Esophagus squamous epithelium (tissue), 5 donors: ENCODE measurements around the gene OSBPL9. TPM values are rescaled to one million over a fixed set of nuclear protein-coding genes. Genes with fewer than 3 reads are reported as not detected.

Source experiments
- DNase-seq: peaks from one replicate; lab custom pipeline; 2025; lab: John Stamatoyannopoulos, UW
- H3K27ac ChIP-seq, 4 donors: fragments of 200-600 bp; sonication (generic); one replicate each; pipeline ENCODE4 v1.5.1; 2016 to 2019; ENCODE audit warnings: mild to moderate bottlenecking in 1 of 4
- H3K27me3 ChIP-seq, 4 donors: fragments of 200-600 bp; sonication (generic); 1 replicate in 3 of 4; 2 replicates in 1 of 4; pipeline versions ENCODE4 v1.5.1 to v1.6.0; 2017 to 2021; ENCODE audit warnings: antibody characterized with exemption in 1 of 4
- H3K36me3 ChIP-seq, 3 donors: fragments of 200-600 bp; sonication (generic); one replicate each; pipeline ENCODE4 v1.5.1; 2016 to 2019
- H3K4me1 ChIP-seq, 3 donors: fragments of 200-600 bp; sonication (generic); one replicate each; pipeline ENCODE4 v1.5.1; 2017 to 2019
- H3K4me3 ChIP-seq, 4 donors: fragments of 200-600 bp; sonication (generic); 1 replicate in 3 of 4; 2 replicates in 1 of 4; pipeline ENCODE4 v1.5.1; 2016 to 2019; ENCODE audit warnings: mild to moderate bottlenecking in 2 of 4, moderate library complexity in 1 of 4
- H3K9me3 ChIP-seq, 3 donors: fragments of 200-600 bp; sonication (generic); one replicate each; pipeline ENCODE4 v1.5.1; 2016 to 2019
- CTCF ChIP-seq, 6 experiments: fragments of 450-650 bp in 4 of 6; fragments of 200-600 bp in 2 of 6; sonication (generic) in 2 of 6; IDR thresholded peaks; one replicate each; pipeline ENCODE4 v1.5.1; 2016 to 2019; ENCODE audit warnings: antibody characterized with exemption in 6 of 6, mild to moderate bottlenecking in 4 of 6, moderate library complexity in 4 of 6
- POLR2A ChIP-seq, 4 donors: fragments of 450-650 bp; IDR thresholded peaks; one replicate each; pipeline ENCODE4 v1.6.1; 2017; ENCODE audit warnings: antibody characterized with exemption in 4 of 4, mild to moderate bottlenecking in 4 of 4, moderate library complexity in 3 of 4
- WGBS, 2 donors: methylation state at CpG; one replicate each; pipeline ENCODE4 v1.1.5; 2018; 5-methylcytosine and 5-hydroxymethylcytosine counted together
- intact Hi-C: fragments of 100-400 bp; cut with DNase I; formaldehyde crosslinking; loops from one replicate; pipeline ENCODE4 v1.15.0; 2022
- total RNA-seq, 4 donors: library from RNA; depleted of rRNA; stranded (reverse); fragments of >200 nt; gene quantifications; one replicate each; pipeline ENCODE4 v1.1.0, GENCODE V29; 2016
- donor health status: DM: yes; HTN: yes; CAD: no.

The OSBPL9 gene
- total RNA-seq, 4 donors from 2014 or later = 13.9 to 71.9 (median 37.4) TPM

DNA sequence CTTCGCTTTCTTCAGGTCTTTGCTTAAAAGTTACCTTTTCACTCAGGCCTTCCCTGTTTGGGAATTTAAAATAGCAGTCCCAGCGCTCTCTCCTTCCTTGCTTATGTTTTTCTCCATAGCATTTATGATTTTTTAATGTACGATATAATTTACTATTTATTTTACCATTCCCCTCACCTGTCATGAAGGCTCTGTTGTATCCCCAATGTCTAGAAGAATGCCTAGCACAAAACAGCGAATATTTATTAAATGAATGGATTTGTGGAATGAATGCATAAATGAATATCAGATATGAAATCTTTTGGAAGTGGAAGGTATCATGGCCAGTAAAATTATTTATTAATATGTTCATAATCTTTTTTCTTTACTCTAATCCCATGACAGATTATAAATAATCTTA lies 402 bp upstream of the OSBPL9 start:
- WGBS, 2 donors = 65 to 70% methylated on average over 4 of the region's 4 CpGs
- H3K36me3 ChIP-seq = no peaks in the 10 kb centered on the region
- H3K4me1 ChIP-seq = peaks cover 6 to 67% (median 17%) of the 10 kb centered on the region in 3 donors

DNA sequence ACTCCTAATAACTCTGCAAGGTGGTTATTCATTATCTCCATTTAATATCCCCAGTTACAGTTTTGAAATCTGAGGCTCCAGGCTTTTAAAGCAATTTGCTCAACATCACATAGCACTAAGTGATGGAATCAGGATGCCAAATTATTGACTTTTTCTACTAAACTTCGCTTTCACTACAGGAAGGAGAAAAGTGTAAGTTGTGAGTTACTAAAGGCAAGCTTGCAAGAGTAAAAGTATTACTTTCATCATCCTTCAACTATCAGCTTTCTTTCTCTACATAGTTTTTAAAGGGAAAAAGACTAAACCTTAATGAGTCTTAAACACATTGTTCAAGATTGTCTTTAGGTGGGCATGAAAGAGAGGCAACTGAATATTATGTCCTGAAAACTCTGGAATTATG lies 1.8 kb downstream of the OSBPL9 start:
- peak overlapping the region in 3 of 4 donors; percentile 73 to 96 (median 87) for H3K4me3 ChIP-seq
- WGBS, 2 donors = 79 to 93% methylated on average over 1 of the region's 1 CpG
- H3K27me3 ChIP-seq = no peaks in the 10 kb centered on the region
- peak overlapping the region in 2 of 4 donors; percentile 91 to 97 for H3K27ac ChIP-seq
- intact Hi-C loops = no loop called here
- H3K36me3 ChIP-seq = no peaks in the 10 kb centered on the region
- TF ChIP-seq CTCF (IDR thresholded peaks at IDR 0.05) = no peak
- TF ChIP-seq POLR2A (IDR thresholded peaks at IDR 0.05) = no peak
- no peak for DNase-seq
- H3K4me1 ChIP-seq = peaks cover 6 to 73% (median 31%) of the 10 kb centered on the region in 3 donors
- H3K9me3 ChIP-seq = no peaks in the 10 kb centered on the region

More for the DNA sequence above, 402 bp upstream of the OSBPL9 start:
- DNase-seq = no peak
- intact Hi-C loops = no loop called here
- Histone ChIP-seq H3K27ac (peak overlapping the region in 3 of 4 donors; percentile 91 to 97 (median 94)), H3K27me3 (no peaks in the 10 kb centered on the region), H3K9me3 (no peaks in the 10 kb centered on the region), H3K4me3 (peak overlapping the region in 3 of 4 donors; percentile 73 to 96 (median 87))
- no peak for TF ChIP-seq CTCF (IDR thresholded peaks at IDR 0.05)
- no peak for TF ChIP-seq POLR2A (IDR thresholded peaks at IDR 0.05)

- H3K36me3 ChIP-seq = no peaks in the 10 kb centered on the region
- intact Hi-C loops = no loop called here
- H3K27ac ChIP-seq = peak overlapping the region in 3 of 4 donors; percentile 19 to 91 (median 29)
- 57 to 73% methylated on average over 1 of the region's 1 CpG for WGBS, 2 donors
- H3K9me3 ChIP-seq = no peaks in the 10 kb centered on the region
- DNase-seq = no peak
- H3K27me3 ChIP-seq = no peaks in the 10 kb centered on the region
- H3K4me1 ChIP-seq = peaks cover 6 to 80% (median 26%) of the 10 kb centered on the region in 3 donors
- peak overlapping the region in 1 of 4 donors; percentile 27 for H3K4me3 ChIP-seq
- TF ChIP-seq POLR2A (IDR thresholded peaks at IDR 0.05) (no peak), CTCF (IDR thresholded peaks at IDR 0.05) (no peak)
Measured at GRCh38 chr1:51620470-51620869, 3.6 kb downstream of the OSBPL9 start.

- Histone ChIP-seq H3K9me3 (no peaks in the 10 kb centered on the region), H3K36me3 (no peaks in the 10 kb centered on the region), H3K27ac (peak overlapping the region in 2 of 4 donors; percentile 65 to 91), H3K4me3 (no peak overlapping the region), H3K4me1 (peaks cover 5 to 78% (median 24%) of the 10 kb centered on the region in 3 donors), H3K27me3 (no peaks in the 10 kb centered on the region)
- whole genome bisulfite sequencing, 2 donors = 82 to 93% methylated on average over 4 to 7 of the region's 7 CpGs
- no peak for DNase-seq
- intact Hi-C loops = no loop called here
- no peak for TF ChIP-seq CTCF (IDR thresholded peaks at IDR 0.05)
- TF ChIP-seq POLR2A (IDR thresholded peaks at IDR 0.05) = no peak
Measured at GRCh38 chr1:51621161-51621560, 4.3 kb downstream of the OSBPL9 start.

GRCh38 chr1:51621841-51622454 lies 5.1 kb downstream of the OSBPL9 start:
- peak overlapping the region in 3 of 4 donors; percentile 54 to 65 (median 64) for H3K27ac ChIP-seq
- no peak overlapping the region for H3K4me3 ChIP-seq
- WGBS, 2 donors = 72 to 76% methylated on average over 2 of the region's 2 CpGs
- no peak for DNase-seq
- TF ChIP-seq CTCF (IDR thresholded peaks at IDR 0.05) (no peak), POLR2A (IDR thresholded peaks at IDR 0.05) (no peak)
- no peaks in the 10 kb centered on the region for H3K36me3 ChIP-seq
- H3K27me3 ChIP-seq = no peaks in the 10 kb centered on the region
- no peaks in the 10 kb centered on the region for H3K9me3 ChIP-seq
- H3K4me1 ChIP-seq = peaks cover 0 to 76% (median 20%) of the 10 kb centered on the region in 3 donors
- intact Hi-C loops = no loop called here
